ENCODE results near the gene MROH8. TPM values are rescaled to one million over a fixed set of nuclear protein-coding genes. Genes with fewer than 3 reads are reported as not detected.

Gene MROH8
- total and polyA plus RNA-seq, 4 donors: 4.8 to 11.1 (median 8.2) TPM

Other genes starting within 250 kb of the MROH8 start
- gene SAMHD1, start 227.8 kb downstream of the MROH8 start, total RNA-seq: 100 to 1,000 TPM in 1 of 2 donors, 10 to 100 TPM in 1; 42.0 to 125 TPM
- gene SAMHD1, start 227.8 kb downstream of the MROH8 start, polyA plus RNA-seq (ENCODE audit: insufficient read length in 2 of 2): 10 to 100 TPM; 45.1 to 45.4 TPM
- 10 to 100 TPM; 15.3 to 15.4 TPM for gene RBL1, start 83.6 kb downstream of the MROH8 start, total RNA-seq
- 1 to 10 TPM; 6.4 to 7.4 TPM for gene RBL1, start 83.6 kb downstream of the MROH8 start, polyA plus RNA-seq (ENCODE audit: insufficient read length in 2 of 2)
- gene RPN2, start 218 bp downstream of the MROH8 start, total RNA-seq: 100 to 1,000 TPM; 135 to 233 TPM
- 100 to 1,000 TPM; 171 to 177 TPM for gene RPN2, start 218 bp downstream of the MROH8 start, polyA plus RNA-seq (ENCODE audit: insufficient read length in 2 of 2)
- not detected for gene GHRH, start 82.3 kb upstream of the MROH8 start, total RNA-seq
- not detected for gene GHRH, start 82.3 kb upstream of the MROH8 start, polyA plus RNA-seq (ENCODE audit: insufficient read length in 2 of 2)
- 10 to 100 TPM; 26.3 to 26.6 TPM for gene MANBAL, start 110.1 kb upstream of the MROH8 start, total RNA-seq
- gene MANBAL, start 110.1 kb upstream of the MROH8 start, polyA plus RNA-seq (ENCODE audit: insufficient read length in 2 of 2): 10 to 100 TPM; 79.8 to 84.1 TPM
- gene SRC, start 166.6 kb upstream of the MROH8 start, total RNA-seq: 10 to 100 TPM; 15.6 to 25.0 TPM
- gene SRC, start 166.6 kb upstream of the MROH8 start, polyA plus RNA-seq (ENCODE audit: insufficient read length in 2 of 2): 10 to 100 TPM; 50.7 to 59.6 TPM

All from spinal cord (tissue), 4 donors.